A549 (cell line): ENCODE measurements around the gene AGAP5. TPM values are rescaled to one million over a fixed set of nuclear protein-coding genes. Genes with fewer than 3 reads are reported as not detected.

Experiments used
- ATAC-seq, 2 experiments: fragments of 200-7000 bp in 1 of 2; fragments of >200 bp in 1 of 2; cut with Nextera tagmentation in 1 of 2; cut with Tn5 transposase in 1 of 2; 3 replicates each; pipeline versions ENCODE4 v1.8.0 to v1.9.1; 2018 to 2020; ENCODE audit warnings: mild to moderate bottlenecking in 1 of 2, moderate library complexity in 1 of 2
- CTCF ChIA-PET: fragments of 300-600 bp; sonication (Branson Sonifier 250); formaldehyde crosslinking; extraction: SDS; loops from one replicate; lab custom pipeline; 2021; ENCODE audit warnings: antibody characterized with exemption, inconsistent platforms; lab: Yijun Ruan, JAX
- POLR2A ChIA-PET: fragments of 350-600 bp; formaldehyde crosslinking; extraction: SDS; loops from one replicate; lab custom pipeline; 2021; ENCODE audit warnings: antibody characterized with exemption, inconsistent platforms; lab: Yijun Ruan, JAX
- DNase-seq, 2 experiments: peaks; one replicate each; pipeline versions ENCODE4 v3.0.0 to v3.0.0-alpha.2; 2011 to 2016; ENCODE audit warnings: low read depth in 1 of 2, low spot score in 1 of 2
- FAIRE-seq: peaks from 2 replicates; lab custom pipeline; 2011; peaks lifted over from hg19 to GRCh38; lab: Jason Lieb, UNC
- H3K27ac ChIP-seq, 2 experiments: fragments of >200 bp; sonication (Bioruptor Twin); formaldehyde crosslinking; 3 replicates each; pipeline ENCODE4 v1.5.1; 2016 to 2017
- H3K4me1 ChIP-seq: fragments of >200 bp; sonication (Bioruptor Twin); formaldehyde crosslinking; 3 replicates; pipeline ENCODE4 v1.6.1; 2016
- H3K4me2 ChIP-seq: fragments of >200 bp; sonication (Bioruptor Twin); formaldehyde crosslinking; 3 replicates; pipeline ENCODE4 v1.6.1; 2016
- H3K4me3 ChIP-seq: fragments of >200 bp; sonication (Bioruptor Twin); formaldehyde crosslinking; 3 replicates; pipeline ENCODE4 v1.5.1; 2016
- H3K9me3 ChIP-seq: fragments of >200 bp; sonication (Bioruptor Twin); formaldehyde crosslinking; 3 replicates; pipeline ENCODE4 v1.6.1; 2016
- ATOH8 ChIP-seq: fragments of 250-450 bp; sonication (Bioruptor Pico); IDR thresholded peaks from 2 replicates; pipeline ENCODE4 v1.5.0; 2020; ENCODE audit warnings: low read depth, mild to moderate bottlenecking, moderate library complexity
- BCL3 ChIP-seq: fragments of >200 bp; sonication (Bioruptor Twin); formaldehyde crosslinking; IDR thresholded peaks from 3 replicates; pipeline ENCODE4 v1.6.1; 2016
- BHLHE40 ChIP-seq: IDR thresholded peaks from 2 replicates; pipeline ENCODE4 v1.6.1; 2012; ENCODE audit warnings: low read depth, low read length, inconsistent platforms
- CBX8 ChIP-seq: fragments of 200-600 bp; sonication (generic); IDR thresholded peaks from 2 replicates; pipeline ENCODE4 v1.6.1; 2016
- CEBPB ChIP-seq, 2 experiments: fragments of >200 bp in 1 of 2; sonication (Bioruptor Twin) in 1 of 2; formaldehyde crosslinking in 1 of 2; IDR thresholded peaks; 2 replicates each; pipeline ENCODE4 v1.6.1; 2012 to 2016
- CHD4 ChIP-seq: fragments of 200-600 bp; sonication (generic); IDR thresholded peaks from 2 replicates; pipeline ENCODE4 v1.6.1; 2016; ENCODE audit warnings: antibody characterized with exemption, mild to moderate bottlenecking, borderline replicate concordance
- E2F6 ChIP-seq: IDR thresholded peaks from 2 replicates; pipeline ENCODE4 v1.6.1; 2012; ENCODE audit warnings: low read depth, borderline replicate concordance
- EHF ChIP-seq: fragments of 250-450 bp; sonication (Bioruptor Pico); IDR thresholded peaks from 2 replicates; pipeline ENCODE4 v1.5.0; 2020; ENCODE audit warnings: mild to moderate bottlenecking
- ELK1 ChIP-seq: fragments of 150-350 bp; IDR thresholded peaks from 2 replicates; pipeline ENCODE4 v1.6.1; 2014; ENCODE audit warnings: low read depth, mild to moderate bottlenecking, low read length
- EP300 ChIP-seq, 2 experiments: fragments of >200 bp; sonication (Bioruptor Twin); formaldehyde crosslinking; IDR thresholded peaks; 2 replicates in 1 of 2; 3 replicates in 1 of 2; pipeline ENCODE4 v1.6.1; 2016 to 2017
- ESRRA ChIP-seq: fragments of 150-350 bp; IDR thresholded peaks from 2 replicates; pipeline ENCODE4 v1.6.1; 2014; ENCODE audit warnings: mild to moderate bottlenecking, low read length, borderline replicate concordance
- FOSB ChIP-seq: fragments of 250-450 bp; sonication (Bioruptor Pico); IDR thresholded peaks from 2 replicates; pipeline ENCODE4 v1.5.0; 2020; ENCODE audit warnings: mild to moderate bottlenecking, moderate library complexity
- HOXB13 ChIP-seq: fragments of 250-450 bp; sonication (Bioruptor Pico); IDR thresholded peaks from 2 replicates; pipeline ENCODE4 v1.5.0; 2020; ENCODE audit warnings: low read depth, mild to moderate bottlenecking, moderate library complexity
- MYC ChIP-seq: IDR thresholded peaks from 2 replicates; pipeline ENCODE4 v1.6.1; 2012; ENCODE audit warnings: mild to moderate bottlenecking, inconsistent platforms, low read length, improper control_type of control experiment, borderline replicate concordance
- PBX3 ChIP-seq: IDR thresholded peaks from 2 replicates; pipeline ENCODE4 v1.6.1; 2012
- POLR2A ChIP-seq: IDR thresholded peaks from 2 replicates; pipeline ENCODE4 v1.6.1; 2012; ENCODE audit warnings: mild to moderate bottlenecking, low read length
- POLR2AphosphoS2 ChIP-seq: conservative IDR thresholded peaks from 2 replicates; pipeline ENCODE4 v1.6.1; 2012; ENCODE audit warnings: low read length, improper control_type of control experiment, inconsistent platforms
- RARB ChIP-seq: fragments of 250-450 bp; sonication (Bioruptor Pico); IDR thresholded peaks from 2 replicates; pipeline ENCODE4 v1.8.0; 2021; ENCODE audit warnings: mild to moderate bottlenecking, moderate library complexity
- SMC3 ChIP-seq: fragments of >200 bp; sonication (Bioruptor Twin); formaldehyde crosslinking; IDR thresholded peaks from 3 replicates; pipeline ENCODE4 v1.6.1; 2018; ENCODE audit warnings: inconsistent platforms
- SREBF2 ChIP-seq: fragments of 450-650 bp; IDR thresholded peaks from 2 replicates; pipeline ENCODE4 v1.6.1; 2014; ENCODE audit warnings: mild to moderate bottlenecking, moderate library complexity
- TFCP2L1 ChIP-seq: fragments of 250-450 bp; sonication (Bioruptor Pico); IDR thresholded peaks from 2 replicates; pipeline ENCODE4 v1.5.0; 2021; ENCODE audit warnings: mild to moderate bottlenecking
- TP53 ChIP-seq: fragments of 250-450 bp; sonication (Bioruptor Pico); IDR thresholded peaks from 2 replicates; pipeline ENCODE4 v1.5.0; 2021; ENCODE audit warnings: mild to moderate bottlenecking, moderate library complexity
- WGBS: methylation state at CpG from one replicate; pipeline ENCODE4 v1.1.6; 2017; ENCODE audit errors: missing lambda C conversion rate; 5-methylcytosine and 5-hydroxymethylcytosine counted together
- polyA plus RNA-seq, 4 experiments: library from polyadenylated mRNA; depleted of rRNA in 3 of 4; stranded (reverse); fragments of >200 nt; fragmentation: RNase III in 1 of 4; extraction: RNeasy Plus Mini Kit Qiagen cat#74134 plus additional on column Dnase treatment in 1 of 4; gene quantifications; 2 replicates in 3 of 4; 3 replicates in 1 of 4; pipeline ENCODE4 v1.2.3, GENCODE V29; 2011 to 2017

AGAP5 gene
- polyA plus RNA-seq, 2 of the 4 experiments (the other 2 are of a cell fraction): 2.5 to 4.0 TPM

GRCh38 chr10:73647211-73647874 is 50.6 kb downstream of the AGAP5 start (continued):
- no peak for TF ChIP-seq ESRRA
- TF ChIP-seq CEBPB (IDR thresholded peaks at IDR 0.05): no peak
- no peak for TF ChIP-seq BHLHE40

- POLR2A ChIA-PET: no interaction called here
- no peak overlapping the region for H3K27ac ChIP-seq
- H3K4me3 ChIP-seq: no peak overlapping the region
- CTCF ChIA-PET: interaction anchor here (0.7 to 15.6 kb wide), 4 partner anchors 19 to 125 kb away, joined by 3 to 378 read pairs (median 29); no protein-coding TSS in a partner anchor
- no peak for ATAC-seq
- WGBS: 89% methylated on average over 8 of the region's 9 CpGs
- no peak for FAIRE-seq
- H3K4me2 ChIP-seq: no peak overlapping the region
- TF ChIP-seq POLR2A (no peak), EHF (CRISPR knock-in tag) (no peak), TFCP2L1 (no peak), MYC (no peak), ATOH8 (CRISPR knock-in tag) (no peak), SMC3 (no peak), TP53 (CRISPR knock-in tag) (no peak), SREBF2 (no peak), PBX3 (no peak), ELK1 (no peak), CBX8 (no peak), BCL3 (no peak), BHLHE40 (no peak), E2F6 (no peak)
- H3K4me1 ChIP-seq: no peaks in the 10 kb centered on the region
- no peaks in the 10 kb centered on the region for H3K9me3 ChIP-seq
- DNase-seq: no peak
Measured at GRCh38 chr10:73646598-73647041, 51.3 kb downstream of the AGAP5 start.

GRCh38 chr10:73645251-73645650 is 52.7 kb downstream of the AGAP5 start:
- FAIRE-seq (no peak), DNase-seq (no peak), ATAC-seq (no peak)
- H3K4me1 ChIP-seq: no peaks in the 10 kb centered on the region
- H3K27ac ChIP-seq: no peak overlapping the region
- CTCF ChIA-PET: interaction anchor here (0.7 to 15.6 kb wide), 19 partner anchors 9 to 423 kb away, joined by 3 to 378 read pairs (median 7); partner anchors contain the start of gene PPP3CB
- no peak overlapping the region for H3K4me3 ChIP-seq
- TF ChIP-seq HOXB13 (CRISPR knock-in tag) (no peak), CBX8 (no peak), EP300 (IDR thresholded peaks at IDR 0.05) (no peak), TP53 (CRISPR knock-in tag) (no peak), POLR2AphosphoS2 (no peak), RARB (CRISPR knock-in tag) (no peak), FOSB (CRISPR knock-in tag) (no peak), CHD4 (no peak), E2F6 (no peak)
- POLR2A ChIA-PET: no interaction called here
- 62% methylated on average over 3 of the region's 3 CpGs for WGBS
- no peaks in the 10 kb centered on the region for H3K9me3 ChIP-seq
- no peak overlapping the region for H3K4me2 ChIP-seq
